Measurements from ENCODE around the gene PPP1CC.

GRCh38 chr12:110698171-110698902 is 44.4 kb downstream of the PPP1CC start:
- TF ChIP-seq CTCF (IDR thresholded peaks at IDR 0.05) (peak; percentile 58 to 85 (median 72)), POLR2A (IDR thresholded peaks at IDR 0.05) (peak in 1 of 2 donors; percentile 24)
